ENCODE measurements around the gene YBX3.
A peak's percentile ranks its signal among the peaks of the same experiment; 100 is the strongest.

DNA sequence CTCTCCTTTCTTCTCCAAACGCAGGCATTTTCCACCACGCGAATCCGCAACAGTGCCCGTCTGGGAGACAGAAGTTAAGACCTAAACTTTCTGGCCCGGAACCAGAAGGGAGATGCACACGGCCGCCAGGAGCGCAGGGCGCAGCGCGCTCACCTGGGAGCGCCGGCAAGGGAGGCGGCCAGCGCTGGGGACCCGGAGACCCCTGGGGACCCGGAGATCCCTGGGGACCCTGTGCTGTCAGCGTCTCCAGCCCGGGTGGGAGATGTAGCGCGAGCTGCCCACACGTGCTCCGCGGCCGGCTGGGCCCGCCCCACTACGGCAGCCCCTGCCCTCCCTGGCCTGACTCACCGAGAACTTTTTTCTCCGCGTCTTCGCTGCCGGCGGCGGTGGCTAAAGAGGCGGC lies 620 bp downstream of the YBX3 start:
- peak in 1 of 2 donors; percentile 9 for TF ChIP-seq CTCF (IDR thresholded peaks at IDR 0.05)
- peak in 1 of 3 donors; percentile 41 for TF ChIP-seq POLR2AphosphoS5 (IDR thresholded peaks at IDR 0.05)
- no peak for TF ChIP-seq EP300 (IDR thresholded peaks at IDR 0.05)
